WTC11 (cell line): ENCODE measurements around the gene MARCHF10. TPM values are rescaled to one million over a fixed set of nuclear protein-coding genes. Genes with fewer than 3 reads are reported as not detected.

Experiments used
- CBFB ChIP-seq: sonication (generic); formaldehyde crosslinking; IDR thresholded peaks from 2 replicates; pipeline ENCODE4 v1.8.1; 2022; ENCODE audit warnings: mild to moderate bottlenecking, low read depth, missing genetic modification reagents
- CREM ChIP-seq: sonication (generic); formaldehyde crosslinking; IDR thresholded peaks from 2 replicates; pipeline ENCODE4 v1.8.1; 2022; ENCODE audit warnings: mild to moderate bottlenecking, missing genetic modification reagents, moderate library complexity
- E2F5 ChIP-seq: sonication (generic); formaldehyde crosslinking; IDR thresholded peaks from 2 replicates; pipeline ENCODE4 v1.8.1; 2022; ENCODE audit warnings: mild to moderate bottlenecking, moderate library complexity, missing genetic modification reagents
- ELF4 ChIP-seq: sonication (generic); formaldehyde crosslinking; IDR thresholded peaks from 2 replicates; pipeline ENCODE4 v1.8.1; 2022; ENCODE audit warnings: low read depth, mild to moderate bottlenecking, moderate library complexity, missing genetic modification reagents
- JUN ChIP-seq: sonication (generic); formaldehyde crosslinking; IDR thresholded peaks from 2 replicates; pipeline ENCODE4 v1.8.0; 2023; ENCODE audit warnings: mild to moderate bottlenecking, missing genetic modification reagents
- MAX ChIP-seq: sonication (generic); formaldehyde crosslinking; IDR thresholded peaks from 2 replicates; pipeline ENCODE4 v1.8.0; 2022; ENCODE audit warnings: mild to moderate bottlenecking, missing genetic modification reagents
- NFATC4 ChIP-seq: fragments of 250-450 bp; sonication (Bioruptor Pico); IDR thresholded peaks from 2 replicates; pipeline ENCODE4 v1.9.0; 2021; ENCODE audit warnings: mild to moderate bottlenecking
- NFE2L1 ChIP-seq: sonication (generic); formaldehyde crosslinking; IDR thresholded peaks from 2 replicates; pipeline ENCODE4 v1.8.1; 2023; ENCODE audit warnings: missing genetic modification reagents
- SMAD4 ChIP-seq: sonication (generic); formaldehyde crosslinking; IDR thresholded peaks from 2 replicates; pipeline ENCODE4 v1.8.0; 2022; ENCODE audit warnings: mild to moderate bottlenecking, missing genetic modification reagents
- SP1 ChIP-seq: sonication (generic); formaldehyde crosslinking; conservative IDR thresholded peaks from 2 replicates; pipeline ENCODE4 v1.8.1; 2022; ENCODE audit warnings: missing genetic modification reagents
- TCF7 ChIP-seq: sonication (generic); formaldehyde crosslinking; IDR thresholded peaks from 2 replicates; pipeline ENCODE4 v1.8.0; 2022; ENCODE audit warnings: mild to moderate bottlenecking, low read depth, missing genetic modification reagents, moderate library complexity
- TEAD1 ChIP-seq: sonication (generic); formaldehyde crosslinking; IDR thresholded peaks from 2 replicates; pipeline ENCODE4 v1.8.0; 2022; ENCODE audit warnings: mild to moderate bottlenecking, missing genetic modification reagents
- ZBTB43 ChIP-seq: sonication (generic); formaldehyde crosslinking; IDR thresholded peaks from 2 replicates; pipeline ENCODE4 v1.8.1; 2023; ENCODE audit warnings: mild to moderate bottlenecking, missing genetic modification reagents
- ZNF121 ChIP-seq: sonication (generic); formaldehyde crosslinking; IDR thresholded peaks from 2 replicates; pipeline ENCODE4 v1.8.0; 2023; ENCODE audit warnings: missing genetic modification reagents
- ZNF219 ChIP-seq: sonication (generic); formaldehyde crosslinking; IDR thresholded peaks from 2 replicates; pipeline ENCODE4 v1.8.0; 2023; ENCODE audit warnings: missing genetic modification reagents, mild to moderate bottlenecking, borderline replicate concordance
- ZNF232 ChIP-seq: sonication (generic); formaldehyde crosslinking; IDR thresholded peaks from 2 replicates; pipeline ENCODE4 v1.8.0; 2022; ENCODE audit warnings: mild to moderate bottlenecking, missing genetic modification reagents
- ZSCAN18 ChIP-seq: fragments of 250-450 bp; sonication (Bioruptor Pico); IDR thresholded peaks from 2 replicates; pipeline ENCODE4 v2.1.2; 2022; ENCODE audit warnings: mild to moderate bottlenecking, moderate library complexity
- total RNA-seq: library from RNA; stranded (reverse); gene quantifications from 3 replicates; pipeline ENCODE4 v1.2.3, GENCODE V29; 2021
- TF ChIP-seq, protein P1 (sequence below): sonication (generic); formaldehyde crosslinking; IDR thresholded peaks from 2 replicates; pipeline ENCODE4 v1.8.0; 2022; ENCODE audit warnings: mild to moderate bottlenecking, missing genetic modification reagents
- TF ChIP-seq, protein P2 (sequence below): sonication (generic); formaldehyde crosslinking; IDR thresholded peaks from 2 replicates; pipeline ENCODE4 v1.8.1; 2022; ENCODE audit warnings: mild to moderate bottlenecking, missing genetic modification reagents, moderate library complexity, borderline replicate concordance
- TF ChIP-seq, protein P3 (sequence below): sonication (generic); formaldehyde crosslinking; IDR thresholded peaks from 2 replicates; pipeline ENCODE4 v1.8.1; 2022; ENCODE audit warnings: missing genetic modification reagents, borderline replicate concordance

The MARCHF10 gene
- total RNA-seq, 1 experiment from 2014 or later: 1.0 TPM

DNA sequence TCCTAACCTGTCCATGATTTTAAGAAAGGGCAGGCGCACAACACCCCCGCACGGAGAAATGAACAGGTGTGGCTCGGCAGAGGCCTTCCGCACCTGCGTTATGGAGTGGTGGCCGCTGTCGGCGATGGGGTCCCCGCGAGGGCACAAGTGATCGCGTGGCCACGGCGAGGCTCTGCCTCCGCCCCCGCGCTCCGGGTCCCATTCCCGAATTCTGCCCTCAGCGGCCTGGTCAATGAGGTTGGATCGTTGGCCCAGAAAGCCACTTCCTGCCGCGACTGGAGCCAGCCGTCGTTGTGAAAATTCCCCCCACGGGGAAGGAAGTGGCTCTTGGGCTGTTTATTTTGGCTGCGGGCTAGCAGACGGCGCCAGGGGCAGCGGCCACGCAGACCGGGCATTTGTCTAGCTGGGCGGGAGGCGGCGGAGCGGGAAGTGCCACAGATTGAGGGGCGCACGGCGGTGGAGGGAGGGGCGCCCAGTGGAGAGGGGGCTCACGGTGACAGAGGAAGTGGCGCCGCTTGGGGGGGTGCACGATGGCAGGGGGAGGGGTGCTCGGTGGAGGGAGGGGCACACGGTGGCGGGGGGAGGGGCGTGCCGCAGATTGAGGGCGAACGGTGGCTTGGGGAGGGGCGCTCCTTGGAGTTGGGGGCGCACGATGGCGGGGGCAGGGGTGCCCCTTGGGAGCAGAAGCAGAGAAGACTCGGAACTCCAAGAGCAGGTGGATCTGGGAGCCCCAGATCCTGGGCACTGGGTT lies 155.7 kb downstream of the MARCHF10 start (continued):
- TF ChIP-seq ZSCAN18 (CRISPR knock-in tag) (no peak), NFATC4 (CRISPR knock-in tag) (no peak), TCF7 (CRISPR knock-in tag) (no peak), E2F5 (CRISPR knock-in tag) (no peak), CBFB (no peak), TEAD1 (CRISPR knock-in tag) (peak; percentile 46; the same call in 1 of the 2 replicates), JUN (CRISPR knock-in tag) (no peak), NFE2L1 (CRISPR knock-in tag) (no peak), ELF4 (CRISPR knock-in tag) (no peak), ZNF219 (CRISPR knock-in tag) (0 out of 2 replicates have a peak, but pooled peaks have one; percentile 13), SMAD4 (CRISPR knock-in tag) (no peak), ZBTB43 (peak; percentile 46; the same call in 1 of the 2 replicates), SP1 (CRISPR knock-in tag) (peak; percentile 27; the same call in 1 of the 2 replicates), ZNF121 (CRISPR knock-in tag) (no peak), MAX (CRISPR knock-in tag) (peak; percentile 83), ZNF232 (CRISPR knock-in tag) (no peak), CREM (CRISPR knock-in tag) (no peak)
- TF ChIP-seq, protein P1, sequence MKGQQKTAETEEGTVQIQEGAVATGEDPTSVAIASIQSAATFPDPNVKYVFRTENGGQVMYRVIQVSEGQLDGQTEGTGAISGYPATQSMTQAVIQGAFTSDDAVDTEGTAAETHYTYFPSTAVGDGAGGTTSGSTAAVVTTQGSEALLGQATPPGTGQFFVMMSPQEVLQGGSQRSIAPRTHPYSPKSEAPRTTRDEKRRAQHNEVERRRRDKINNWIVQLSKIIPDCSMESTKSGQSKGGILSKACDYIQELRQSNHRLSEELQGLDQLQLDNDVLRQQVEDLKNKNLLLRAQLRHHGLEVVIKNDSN (CRISPR knock-in tag): no peak; the same call in 1 of the 2 replicates
- TF ChIP-seq, protein P2, sequence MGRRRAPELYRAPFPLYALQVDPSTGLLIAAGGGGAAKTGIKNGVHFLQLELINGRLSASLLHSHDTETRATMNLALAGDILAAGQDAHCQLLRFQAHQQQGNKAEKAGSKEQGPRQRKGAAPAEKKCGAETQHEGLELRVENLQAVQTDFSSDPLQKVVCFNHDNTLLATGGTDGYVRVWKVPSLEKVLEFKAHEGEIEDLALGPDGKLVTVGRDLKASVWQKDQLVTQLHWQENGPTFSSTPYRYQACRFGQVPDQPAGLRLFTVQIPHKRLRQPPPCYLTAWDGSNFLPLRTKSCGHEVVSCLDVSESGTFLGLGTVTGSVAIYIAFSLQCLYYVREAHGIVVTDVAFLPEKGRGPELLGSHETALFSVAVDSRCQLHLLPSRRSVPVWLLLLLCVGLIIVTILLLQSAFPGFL (CRISPR knock-in tag): no peak
- TF ChIP-seq, protein P3, sequence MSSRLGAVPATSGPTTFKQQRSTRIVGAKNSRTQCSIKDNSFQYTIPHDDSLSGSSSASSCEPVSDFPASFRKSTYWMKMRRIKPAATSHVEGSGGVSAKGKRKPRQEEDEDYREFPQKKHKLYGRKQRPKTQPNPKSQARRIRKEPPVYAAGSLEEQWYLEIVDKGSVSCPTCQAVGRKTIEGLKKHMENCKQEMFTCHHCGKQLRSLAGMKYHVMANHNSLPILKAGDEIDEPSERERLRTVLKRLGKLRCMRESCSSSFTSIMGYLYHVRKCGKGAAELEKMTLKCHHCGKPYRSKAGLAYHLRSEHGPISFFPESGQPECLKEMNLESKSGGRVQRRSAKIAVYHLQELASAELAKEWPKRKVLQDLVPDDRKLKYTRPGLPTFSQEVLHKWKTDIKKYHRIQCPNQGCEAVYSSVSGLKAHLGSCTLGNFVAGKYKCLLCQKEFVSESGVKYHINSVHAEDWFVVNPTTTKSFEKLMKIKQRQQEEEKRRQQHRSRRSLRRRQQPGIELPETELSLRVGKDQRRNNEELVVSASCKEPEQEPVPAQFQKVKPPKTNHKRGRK: no peak

Other genes starting within 250 kb of the MARCHF10 start
- gene MRC2, start 180.6 kb downstream of the MARCHF10 start, total RNA-seq: 30.3 to 35.3 TPM (median 32.5 TPM) in 3 replicates
- gene TANC2, start 157.9 kb upstream of the MARCHF10 start, total RNA-seq: 15.6 to 18.6 TPM (median 15.9 TPM) in 3 replicates